Upper lobe of right lung (tissue), 1 donor: ENCODE measurements around the gene RSRC1. TPM values are rescaled to one million over a fixed set of nuclear protein-coding genes. Genes with fewer than 3 reads are reported as not detected.
"Not testable (repeated sequence)": the region's sequence is repeated elsewhere in the genome, so short reads cannot be mapped to it uniquely, and the experiment has no call there.

Experiments
- ATAC-seq: fragments of 200-7000 bp; cut with Tn5 transposase; one replicate; pipeline ENCODE4 v1.9.1; 2020; ENCODE audit warnings: mild to moderate bottlenecking, moderate library complexity
- DNase-seq: peaks from one replicate; pipeline ENCODE4 v3.0.0-alpha.2; 2020
- H3K27ac ChIP-seq: fragments of 200-600 bp; one replicate; pipeline ENCODE4 v1.8.0; 2022
- H3K27me3 ChIP-seq: fragments of 200-600 bp; one replicate; pipeline ENCODE4 v1.8.0; 2022; ENCODE audit warnings: mild to moderate bottlenecking
- H3K36me3 ChIP-seq: fragments of 200-600 bp; one replicate; pipeline ENCODE4 v1.8.0; 2022
- H3K4me1 ChIP-seq: fragments of 200-600 bp; one replicate; pipeline ENCODE4 v1.8.0; 2022
- H3K4me3 ChIP-seq: fragments of 200-600 bp; one replicate; pipeline ENCODE4 v1.8.0; 2022; ENCODE audit warnings: mild to moderate bottlenecking
- H3K9me3 ChIP-seq: fragments of 200-600 bp; one replicate; pipeline ENCODE4 v1.8.0; 2022
- CTCF ChIP-seq: fragments of 200-600 bp; IDR thresholded peaks from one replicate; pipeline ENCODE4 v1.8.0; 2022; ENCODE audit warnings: antibody characterized with exemption
- intact Hi-C: fragments of 100-400 bp; cut with DNase I; formaldehyde crosslinking; loops from one replicate; pipeline ENCODE4 v1.11.0; 2022
- total RNA-seq: library from RNA; stranded (reverse); fragmentation: NEBNext Ultra II Directional; extraction: Animal tissue kit (Norgen Biotek cat#: 25700); gene quantifications from one replicate; pipeline ENCODE4 v1.2.1, GENCODE V29; 2021
- donor health status: DM: no; HTN: yes; CAD: no; lungs with severe emphysema.

RSRC1 gene
- total RNA-seq, 1 donor from 2014 or later: 28.1 TPM

- peaks cover 14% of the 10 kb centered on the region for H3K4me1 ChIP-seq
- peaks cover 4% of the 10 kb centered on the region for H3K9me3 ChIP-seq
- no peak overlapping the region for H3K4me3 ChIP-seq
- intact Hi-C loops: no loop called here
- no peak for DNase-seq
- no peak for TF ChIP-seq CTCF
- H3K27ac ChIP-seq: no peak overlapping the region
- no peaks in the 10 kb centered on the region for H3K36me3 ChIP-seq
- H3K27me3 ChIP-seq: peaks cover 24% of the 10 kb centered on the region
- no peak for ATAC-seq
Observed at GRCh38 chr3:158111861-158112260, 2.0 kb downstream of the RSRC1 start.

GRCh38 chr3:158113595-158113994 is 3.7 kb downstream of the RSRC1 start:
- ATAC-seq, H3K4me3 ChIP-seq, DNase-seq, H3K36me3 ChIP-seq, H3K9me3 ChIP-seq, H3K27me3 ChIP-seq, H3K27ac ChIP-seq, intact Hi-C loops: not testable (repeated sequence)
- H3K4me1 ChIP-seq: peaks cover 11% of the 10 kb centered on the region

- Histone ChIP-seq H3K4me3 (no peak overlapping the region), H3K36me3 (peaks cover 17% of the 10 kb centered on the region), H3K27me3 (no peaks in the 10 kb centered on the region), H3K27ac (no peak overlapping the region), H3K9me3 (no peaks in the 10 kb centered on the region), H3K4me1 (no peaks in the 10 kb centered on the region)
- no peak for TF ChIP-seq CTCF
- intact Hi-C loops: no loop called here
- no peak for DNase-seq
- ATAC-seq: no peak
Observed at GRCh38 chr3:158120330-158120729, 10.4 kb downstream of the RSRC1 start.

- no peak overlapping the region for H3K4me3 ChIP-seq
- H3K27ac ChIP-seq: no peak overlapping the region
- H3K27me3 ChIP-seq: no peaks in the 10 kb centered on the region
- ATAC-seq (no peak), DNase-seq (no peak)
- no peak for TF ChIP-seq CTCF
- H3K36me3 ChIP-seq: peaks cover 26% of the 10 kb centered on the region
- intact Hi-C loops: no loop called here
- H3K9me3 ChIP-seq: no peaks in the 10 kb centered on the region
- no peaks in the 10 kb centered on the region for H3K4me1 ChIP-seq
Observed at GRCh38 chr3:158121295-158121694, 11.4 kb downstream of the RSRC1 start.

GRCh38 chr3:158122721-158123120 is 12.8 kb downstream of the RSRC1 start:
- H3K4me3 ChIP-seq, H3K4me1 ChIP-seq, H3K27me3 ChIP-seq, H3K9me3 ChIP-seq, intact Hi-C loops, ATAC-seq, DNase-seq, H3K27ac ChIP-seq: not testable (repeated sequence)
- peaks cover 31% of the 10 kb centered on the region for H3K36me3 ChIP-seq

GRCh38 chr3:158127250-158128219 is 17.6 kb downstream of the RSRC1 start:
- DNase-seq: no peak
- Histone ChIP-seq H3K36me3 (peaks cover 31% of the 10 kb centered on the region), H3K27me3 (no peaks in the 10 kb centered on the region), H3K9me3 (no peaks in the 10 kb centered on the region), H3K4me3 (no peak overlapping the region), H3K4me1 (no peaks in the 10 kb centered on the region), H3K27ac (no peak overlapping the region)
- intact Hi-C loops: no loop called here
- no peak for TF ChIP-seq CTCF
- ATAC-seq: no peak
